Measurements from ENCODE around the gene LIPF. TPM values are rescaled to one million over a fixed set of nuclear protein-coding genes. Genes with fewer than 3 reads are reported as not detected.
A peak's percentile ranks its signal among the peaks of the same experiment; 100 is the strongest.
"Not testable (repeated sequence)": the region's sequence is repeated elsewhere in the genome, so short reads cannot be mapped to it uniquely, and the experiment has no call there.

LIPF gene
- total RNA-seq, 5 donors from 2014 or later (not counting 1 experiment from before 2014, with no cell fraction given): not detected

- H3K4me3 ChIP-seq (ENCODE audit: control insufficient read depth in 1 of 2, extremely low read depth in 1 of 2, low read length in 1 of 2); ATAC-seq (replicated peaks in 1 of 4); POLR2A ChIA-PET; H3K27ac Mint-ChIP-seq; H3K9me3 Mint-ChIP-seq; H3K4me1 ChIP-seq (ENCODE audit: control insufficient read depth in 1 of 2, extremely low read depth in 1 of 2, insufficient read depth in 2 of 2, low read length in 2 of 2); H3K4me3 Mint-ChIP-seq; H3K27me3 Mint-ChIP-seq; H3K9me3 ChIP-seq; CTCF ChIA-PET; DNase-seq; H3K4me1 Mint-ChIP-seq; H3K36me3 ChIP-seq (ENCODE audit: control insufficient read depth in 2 of 2, extremely low read depth in 1 of 2, insufficient read depth in 1 of 2, low read length in 1 of 2); H3K27me3 ChIP-seq (replicated peaks in 1 of 2; ENCODE audit: control insufficient read depth in 2 of 2, extremely low read depth in 1 of 2, insufficient read depth in 2 of 2, low read length in 1 of 2); H3K27ac ChIP-seq (ENCODE audit: low read length); H3K36me3 Mint-ChIP-seq: not testable (repeated sequence)
- no CpG with 5 or more reads among the region's 6 CpGs for WGBS (ENCODE audit: insufficient coverage)
These were observed 45.1 kb downstream of the LIPF start for GRCh38 chr10:88709361-88709760.

- Histone ChIP-seq H3K27me3 (replicated peaks in 1 of 2; ENCODE audit: control insufficient read depth in 2 of 2, extremely low read depth in 1 of 2, insufficient read depth in 2 of 2, low read length in 1 of 2) (no peaks in the 10 kb centered on the region), H3K36me3 (ENCODE audit: control insufficient read depth in 2 of 2, extremely low read depth in 1 of 2, insufficient read depth in 1 of 2, low read length in 1 of 2) (no peaks in the 10 kb centered on the region), H3K4me1 (ENCODE audit: control insufficient read depth in 1 of 2, extremely low read depth in 1 of 2, insufficient read depth in 2 of 2, low read length in 2 of 2) (no peaks in the 10 kb centered on the region), H3K4me3 (ENCODE audit: control insufficient read depth in 1 of 2, extremely low read depth in 1 of 2, low read length in 1 of 2) (no peak overlapping the region), H3K9me3 (no peaks in the 10 kb centered on the region), H3K27ac (ENCODE audit: low read length) (no peak overlapping the region)
- no CpG with 5 or more reads among the region's 1 CpG for WGBS (ENCODE audit: insufficient coverage)
- POLR2A ChIA-PET: interaction anchor here in 1 of 2 donors (0.6 kb wide), 1 partner anchor 328 kb away, joined by 3 read pairs; no protein-coding TSS in a partner anchor
- ATAC-seq (replicated peaks in 1 of 4): no peak
- CTCF ChIA-PET: no interaction called here
- Mint-ChIP-seq H3K4me1 (no peaks in the 10 kb centered on the region), H3K4me3 (no peak overlapping the region), H3K27ac (no peak overlapping the region), H3K9me3 (no peaks in the 10 kb centered on the region), H3K27me3 (peaks cover 4 to 6% of the 10 kb centered on the region in 2 donors), H3K36me3 (no peaks in the 10 kb centered on the region)
- no peak for DNase-seq
These were observed 51.3 kb downstream of the LIPF start for GRCh38 chr10:88715517-88715916.

GRCh38 chr10:88721392-88721791 is 57.1 kb downstream of the LIPF start:
- Mint-ChIP-seq H3K4me1 (no peaks in the 10 kb centered on the region), H3K27me3 (peaks cover 4 to 15% of the 10 kb centered on the region in 2 donors), H3K4me3 (no peak overlapping the region), H3K36me3 (no peaks in the 10 kb centered on the region), H3K27ac (no peak overlapping the region), H3K9me3 (no peaks in the 10 kb centered on the region)
- DNase-seq (no peak), ATAC-seq (replicated peaks in 1 of 4) (no peak)
- H3K27ac ChIP-seq (ENCODE audit: low read length): no peak overlapping the region
- ChIA-PET CTCF (interaction anchor here in 1 of 2 donors (0.5 kb wide), 1 partner anchor 10 kb away, joined by 3 read pairs; no protein-coding TSS in a partner anchor), POLR2A (interaction anchor here in 1 of 2 donors (0.6 kb wide), 1 partner anchor 892 kb away, joined by 3 read pairs; no protein-coding TSS in a partner anchor)
- WGBS (ENCODE audit: insufficient coverage): no CpG with 5 or more reads among the region's 4 CpGs
- H3K4me1 ChIP-seq (ENCODE audit: control insufficient read depth in 1 of 2, extremely low read depth in 1 of 2, insufficient read depth in 2 of 2, low read length in 2 of 2): no peaks in the 10 kb centered on the region
- H3K4me3 ChIP-seq (ENCODE audit: control insufficient read depth in 1 of 2, extremely low read depth in 1 of 2, low read length in 1 of 2): no peak overlapping the region
- H3K27me3 ChIP-seq (replicated peaks in 1 of 2; ENCODE audit: control insufficient read depth in 2 of 2, extremely low read depth in 1 of 2, insufficient read depth in 2 of 2, low read length in 1 of 2): no peaks in the 10 kb centered on the region
- H3K36me3 ChIP-seq (ENCODE audit: control insufficient read depth in 2 of 2, extremely low read depth in 1 of 2, insufficient read depth in 1 of 2, low read length in 1 of 2): no peaks in the 10 kb centered on the region
- no peaks in the 10 kb centered on the region for H3K9me3 ChIP-seq

GRCh38 chr10:88725798-88726197 is 61.6 kb downstream of the LIPF start:
- CTCF ChIA-PET: interaction anchor here in 1 of 2 donors (0.6 kb wide), 1 partner anchor 16 kb away, joined by 3 read pairs; no protein-coding TSS in a partner anchor
- H3K4me3 ChIP-seq (ENCODE audit: control insufficient read depth in 1 of 2, extremely low read depth in 1 of 2, low read length in 1 of 2): no peak overlapping the region
- peaks cover 0 to 9% of the 10 kb centered on the region in 2 donors for H3K27me3 Mint-ChIP-seq
- no CpG with 5 or more reads among the region's 1 CpG for WGBS (ENCODE audit: insufficient coverage)
- no peak overlapping the region for H3K27ac Mint-ChIP-seq
- no peaks in the 10 kb centered on the region for H3K4me1 ChIP-seq (ENCODE audit: control insufficient read depth in 1 of 2, extremely low read depth in 1 of 2, insufficient read depth in 2 of 2, low read length in 2 of 2)
- POLR2A ChIA-PET: no interaction called here
- DNase-seq (no peak), ATAC-seq (replicated peaks in 1 of 4) (no peak)
- H3K4me3 Mint-ChIP-seq: no peak overlapping the region
- no peaks in the 10 kb centered on the region for H3K36me3 ChIP-seq (ENCODE audit: control insufficient read depth in 2 of 2, extremely low read depth in 1 of 2, insufficient read depth in 1 of 2, low read length in 1 of 2)
- H3K27me3 ChIP-seq (replicated peaks in 1 of 2; ENCODE audit: control insufficient read depth in 2 of 2, extremely low read depth in 1 of 2, insufficient read depth in 2 of 2, low read length in 1 of 2): no peaks in the 10 kb centered on the region
- no peaks in the 10 kb centered on the region for H3K9me3 Mint-ChIP-seq
- H3K27ac ChIP-seq (ENCODE audit: low read length): no peak overlapping the region
- no peaks in the 10 kb centered on the region for H3K9me3 ChIP-seq
- no peaks in the 10 kb centered on the region for H3K36me3 Mint-ChIP-seq
- H3K4me1 Mint-ChIP-seq: no peaks in the 10 kb centered on the region

GRCh38 chr10:88728107-88728763 is 64.0 kb downstream of the LIPF start:
- WGBS (ENCODE audit: insufficient coverage): 87% methylated on average over 30 of the region's 30 CpGs
- no peaks in the 10 kb centered on the region for H3K9me3 ChIP-seq
- no peak overlapping the region for H3K4me3 Mint-ChIP-seq
- H3K36me3 Mint-ChIP-seq: no peaks in the 10 kb centered on the region
- H3K27me3 Mint-ChIP-seq: peaks cover 0 to 7% of the 10 kb centered on the region in 2 donors
- H3K4me3 ChIP-seq (ENCODE audit: control insufficient read depth in 1 of 2, extremely low read depth in 1 of 2, low read length in 1 of 2): no peak overlapping the region
- ChIA-PET CTCF (interaction anchor here (0.6 to 0.9 kb wide), 2 partner anchors 34 to 543 kb away, joined by 3 to 5 read pairs; no protein-coding TSS in a partner anchor), POLR2A (interaction anchor here in 1 of 2 donors (0.6 to 0.7 kb wide), 2 partner anchors 10 to 40 kb away, joined by 3 read pairs; no protein-coding TSS in a partner anchor)
- H3K4me1 Mint-ChIP-seq: no peaks in the 10 kb centered on the region
- H3K4me1 ChIP-seq (ENCODE audit: control insufficient read depth in 1 of 2, extremely low read depth in 1 of 2, insufficient read depth in 2 of 2, low read length in 2 of 2): no peaks in the 10 kb centered on the region
- DNase-seq (peak in 9 of 35 experiments; percentile 3 to 20 (median 6)), ATAC-seq (replicated peaks in 1 of 4) (no peak)
- no peaks in the 10 kb centered on the region for H3K27me3 ChIP-seq (replicated peaks in 1 of 2; ENCODE audit: control insufficient read depth in 2 of 2, extremely low read depth in 1 of 2, insufficient read depth in 2 of 2, low read length in 1 of 2)
- no peaks in the 10 kb centered on the region for H3K36me3 ChIP-seq (ENCODE audit: control insufficient read depth in 2 of 2, extremely low read depth in 1 of 2, insufficient read depth in 1 of 2, low read length in 1 of 2)
- no peaks in the 10 kb centered on the region for H3K9me3 Mint-ChIP-seq
- no peak overlapping the region for H3K27ac ChIP-seq (ENCODE audit: low read length)
- H3K27ac Mint-ChIP-seq: no peak overlapping the region

Data from T-cell (primary cell).